Inflammatory macrophage treated with lipopolysaccharide for 1 hour (primary cell): Measurements from ENCODE around the gene ZBTB14.

Experiments used
- DNase-seq, 2 donors: peaks; one replicate each; pipeline ENCODE4 v3.0.0-alpha.2; 2020 to 2022

Gene ZBTB14

DNA sequence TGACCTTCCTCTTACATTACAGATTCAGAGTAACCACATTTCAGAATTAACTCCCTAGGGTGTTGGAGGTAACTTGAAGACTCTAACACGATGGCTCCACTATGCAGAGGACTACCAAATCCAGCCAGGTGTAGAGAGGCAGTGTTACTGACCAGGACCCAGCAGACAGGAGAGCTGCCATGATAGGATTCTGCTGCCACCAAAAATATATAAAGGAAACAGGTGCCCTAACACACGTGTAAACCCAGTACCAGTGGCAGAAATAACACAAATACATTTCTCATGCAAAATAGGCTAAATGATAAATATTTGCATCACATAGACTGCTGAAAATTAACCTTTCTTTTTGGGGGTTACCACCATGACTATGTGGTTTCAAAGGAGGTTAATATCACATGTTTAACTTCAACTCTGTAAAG, 7.0 kb downstream of the ZBTB14 start:
- no peak for DNase-seq

DNA sequence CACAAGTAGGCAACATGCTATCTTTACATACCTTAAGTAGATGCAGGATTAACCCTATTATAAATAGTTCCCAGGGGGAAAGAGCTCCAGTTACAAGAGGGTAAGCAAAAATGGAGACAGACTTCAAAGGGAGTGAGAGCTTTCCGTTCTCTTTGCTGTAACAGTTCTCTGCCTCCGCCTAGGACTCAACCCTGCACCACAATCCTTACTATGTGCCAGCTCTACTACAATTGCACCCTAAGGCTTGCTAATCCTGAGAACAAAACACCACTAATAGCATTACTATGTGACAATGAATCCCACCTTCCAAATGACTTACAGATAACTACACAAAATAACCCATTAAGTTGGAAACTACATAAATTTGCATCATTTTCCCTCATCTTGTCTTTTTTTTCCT, 7.7 kb downstream of the ZBTB14 start:
- DNase-seq: no peak

DNA sequence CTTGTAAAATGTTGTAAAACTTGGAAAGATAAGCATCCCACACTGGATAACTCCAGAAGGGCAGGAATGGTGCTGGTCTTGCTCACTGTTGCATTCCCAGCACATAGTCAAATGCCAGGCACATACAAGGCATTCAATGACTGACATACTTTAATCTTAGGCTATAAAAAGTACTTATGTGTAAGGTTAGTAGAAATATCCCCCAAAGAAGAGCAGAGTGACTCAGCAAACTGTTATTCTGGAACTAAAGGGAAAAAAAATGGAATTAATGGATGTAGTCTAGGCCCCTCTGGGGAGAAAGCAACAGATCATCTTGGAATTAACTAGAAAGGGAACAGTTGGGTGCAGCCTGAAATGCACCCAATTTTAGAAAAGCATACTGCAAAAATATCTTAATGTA, 9.0 kb downstream of the ZBTB14 start:
- DNase-seq: no peak

DNA sequence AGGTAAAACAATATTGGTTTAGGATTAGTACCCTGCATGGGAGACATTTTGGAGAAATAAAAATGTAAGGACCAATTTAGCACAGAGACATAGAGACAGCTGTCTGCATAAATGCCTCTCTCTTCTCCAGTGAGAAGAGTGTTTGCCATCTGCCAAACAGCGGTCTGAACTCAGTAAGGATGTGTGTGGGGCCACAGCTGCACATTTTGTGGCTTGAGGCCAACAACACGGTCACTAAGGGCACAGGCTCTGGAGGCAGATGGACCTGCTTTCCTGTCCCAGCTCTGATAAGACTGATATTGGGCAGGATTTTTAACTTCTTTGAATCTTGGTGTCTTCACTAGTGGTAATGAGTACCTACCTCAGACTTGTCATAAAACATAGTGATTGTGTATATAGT, 10.2 kb downstream of the ZBTB14 start:
- DNase-seq: no peak

DNA sequence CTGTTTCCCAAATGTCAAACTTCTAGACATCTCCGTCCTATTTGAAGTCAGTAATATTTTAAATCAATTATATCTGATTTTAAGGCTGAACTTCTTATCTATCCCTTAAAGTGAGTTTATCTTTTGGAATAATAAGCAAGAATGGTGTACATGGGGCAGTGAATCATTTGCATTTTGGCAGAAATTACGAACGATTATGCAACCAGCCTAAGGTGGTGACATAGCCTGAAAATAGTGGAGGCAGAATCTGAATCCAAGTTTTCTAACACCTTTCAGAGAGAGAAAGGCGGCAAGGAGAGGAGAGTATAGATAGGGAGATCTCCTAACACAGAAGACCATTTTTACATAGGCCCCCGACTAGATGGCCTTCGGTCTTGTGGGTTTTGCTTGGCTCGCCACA, 10.7 kb downstream of the ZBTB14 start:
- no peak for DNase-seq

DNA sequence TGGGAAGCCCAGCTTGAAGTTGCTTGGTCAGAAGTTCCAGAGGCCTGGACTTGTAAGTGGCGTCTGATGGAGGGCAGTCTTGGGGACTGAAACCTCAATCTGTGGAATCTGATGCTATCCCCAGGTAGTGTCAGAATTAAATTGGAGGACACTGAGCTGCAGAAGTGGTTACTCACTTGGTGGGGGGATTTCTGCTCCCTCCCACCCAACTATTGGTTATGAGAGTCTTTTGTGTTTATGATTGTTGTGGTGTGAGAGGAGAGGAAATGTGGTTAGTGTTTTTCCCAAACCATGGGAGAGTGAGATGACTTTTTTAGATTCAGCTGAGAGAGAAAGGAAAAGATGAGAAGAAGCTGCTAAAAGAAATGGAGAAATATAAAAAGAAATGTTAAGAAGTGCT, 12.8 kb downstream of the ZBTB14 start:
- no peak for DNase-seq

DNA sequence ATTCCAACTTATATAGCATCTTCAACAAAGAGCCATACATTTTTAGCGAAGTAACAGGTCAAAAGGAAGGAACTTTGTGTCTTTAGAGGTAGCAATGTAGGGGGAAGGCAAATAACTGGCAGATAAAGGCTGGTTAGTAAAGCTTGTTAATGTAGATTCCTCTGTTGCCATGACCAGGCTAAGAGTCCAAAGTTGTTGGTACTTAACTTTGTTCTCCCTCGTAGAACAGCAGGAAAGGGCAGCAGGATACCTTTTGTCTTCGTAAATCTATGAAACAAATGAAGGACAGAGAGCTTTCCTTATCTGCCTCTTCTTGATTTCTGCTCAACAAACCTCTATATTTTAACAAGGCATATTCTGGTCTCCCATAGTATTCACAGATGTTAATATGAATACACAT, 18.6 kb downstream of the ZBTB14 start:
- no peak for DNase-seq

DNA sequence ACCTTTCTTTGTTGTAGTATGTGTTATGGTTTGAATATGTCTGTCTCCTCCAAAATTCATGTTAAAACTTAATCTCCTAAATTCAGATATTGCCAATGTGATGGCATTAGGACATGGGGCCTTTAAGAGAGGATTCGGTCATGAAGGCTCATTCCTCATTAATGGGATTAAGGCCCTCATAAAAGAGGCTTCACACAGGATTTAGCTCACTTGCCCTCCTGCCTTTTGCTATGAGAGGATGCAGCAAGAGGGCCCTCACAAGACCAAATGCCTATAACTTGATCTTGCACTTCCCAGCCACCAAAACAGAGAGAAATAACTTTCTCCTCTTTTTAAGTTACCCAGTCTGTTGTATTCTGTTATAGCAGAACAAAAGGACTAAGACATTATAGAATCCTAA, 19.7 kb downstream of the ZBTB14 start:
- no peak for DNase-seq

DNA sequence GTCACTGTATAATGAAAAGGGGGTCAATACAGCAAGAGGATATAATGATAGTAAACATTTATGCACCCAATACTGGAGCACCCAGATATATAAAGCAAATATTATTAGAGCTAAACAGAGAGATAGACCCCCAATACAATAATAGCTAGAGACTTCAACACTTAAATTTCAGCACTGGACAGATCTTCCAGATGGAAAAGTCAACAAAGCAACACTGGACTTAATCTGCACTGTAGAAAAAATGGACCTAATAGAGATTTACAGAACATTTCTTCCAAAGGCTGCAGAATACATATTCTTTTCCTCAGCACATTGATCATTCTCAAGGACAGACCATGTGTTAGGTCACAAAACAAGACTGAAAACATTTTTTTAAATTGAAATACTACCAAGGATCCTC, 26.7 kb downstream of the ZBTB14 start:
- no peak for DNase-seq

DNA sequence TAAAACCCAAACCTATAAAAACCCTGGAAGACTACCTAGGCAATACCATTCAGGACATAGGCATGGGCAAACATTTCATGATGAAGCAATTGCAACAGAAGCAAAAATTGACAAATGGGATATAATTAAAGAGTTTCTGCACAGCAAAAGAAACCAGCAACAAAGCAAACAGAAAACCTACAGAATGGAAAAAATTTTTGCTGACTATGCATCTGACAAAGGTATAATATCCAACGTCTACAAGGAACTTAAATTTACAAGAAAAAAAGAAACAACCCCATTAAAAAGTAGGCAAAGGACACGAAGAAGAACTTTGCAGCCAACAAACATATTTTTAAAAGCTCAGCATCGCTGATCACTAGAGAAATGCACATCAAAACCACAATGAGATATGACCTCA, 28.8 kb downstream of the ZBTB14 start:
- DNase-seq: no peak

DNA sequence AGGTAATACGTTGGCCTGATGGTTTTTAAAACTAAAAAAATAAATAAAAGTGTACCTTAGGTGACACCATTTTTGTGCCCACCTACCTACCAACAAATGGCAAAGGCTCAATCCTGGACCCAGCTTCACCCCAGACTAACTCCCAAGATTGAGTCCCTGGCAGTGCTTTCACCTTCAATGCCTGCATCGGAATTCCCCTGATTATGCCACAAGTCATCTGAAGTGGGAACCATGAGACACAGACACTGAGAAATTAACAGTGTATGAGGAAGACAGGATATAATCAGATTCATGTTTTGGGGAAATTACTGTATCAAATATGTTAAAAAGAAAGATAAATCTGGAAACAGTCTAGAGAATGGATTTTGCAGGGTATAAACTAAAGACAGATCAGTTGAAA, 41.6 kb downstream of the ZBTB14 start:
- peak; percentile 25 to 86 for DNase-seq

DNA sequence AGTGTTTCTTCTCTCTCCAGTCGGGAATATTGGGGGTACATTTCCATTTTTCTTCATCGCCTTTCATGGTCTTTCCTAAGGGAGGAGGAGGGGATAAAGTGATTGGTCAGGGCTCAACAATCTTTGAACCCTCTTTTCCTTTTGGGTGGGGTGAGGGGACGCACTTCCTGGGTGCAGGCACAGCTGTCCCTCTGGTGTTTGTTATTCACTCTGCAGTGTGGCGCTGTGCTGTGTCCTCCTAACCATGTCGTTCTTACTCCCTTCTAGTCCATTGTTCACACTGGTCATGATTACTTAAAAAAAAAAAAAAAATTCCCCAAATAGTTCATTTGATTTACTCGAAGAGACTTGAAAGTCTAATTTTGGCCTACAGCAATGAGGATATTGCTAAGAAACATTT, 44.4 kb downstream of the ZBTB14 start:
- no peak for DNase-seq

DNA sequence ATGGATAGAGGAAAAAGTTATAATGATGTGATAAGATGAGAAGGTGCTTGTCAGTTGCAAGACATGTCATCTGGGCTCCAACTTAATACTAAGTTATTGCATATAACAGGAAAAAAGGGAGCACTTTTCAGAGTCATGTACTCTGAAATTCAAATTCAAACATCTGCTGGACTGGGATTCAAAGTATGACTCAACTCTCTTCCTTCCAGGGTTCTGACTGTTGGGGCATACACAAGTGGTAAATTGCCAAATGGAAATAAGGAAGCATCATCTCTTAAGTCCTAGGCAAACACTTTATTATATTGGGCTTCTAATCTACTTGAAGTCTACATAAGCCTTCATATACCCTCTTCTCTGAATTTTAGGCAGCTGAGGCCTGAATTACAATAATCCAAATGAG, 44.9 kb downstream of the ZBTB14 start:
- no peak for DNase-seq

DNA sequence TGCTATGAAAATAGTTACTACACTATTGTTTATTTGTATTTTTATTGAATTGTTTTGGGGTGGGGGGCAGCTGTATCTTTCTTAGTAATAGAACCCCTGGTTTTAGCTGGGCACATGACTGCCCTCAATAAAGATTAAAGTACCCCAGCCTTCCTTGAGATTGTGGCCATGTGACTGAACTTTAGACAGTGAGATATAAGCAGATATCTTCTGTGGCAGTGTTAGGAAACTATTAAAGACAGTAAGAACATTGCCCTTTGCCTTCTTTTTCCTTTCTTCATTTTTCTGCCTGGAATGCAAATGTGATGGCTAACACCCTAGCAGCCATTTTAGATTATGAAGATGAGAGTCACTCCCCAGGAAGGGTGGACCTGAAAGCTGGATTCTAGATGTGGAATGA, 50.6 kb downstream of the ZBTB14 start:
- no peak for DNase-seq

DNA sequence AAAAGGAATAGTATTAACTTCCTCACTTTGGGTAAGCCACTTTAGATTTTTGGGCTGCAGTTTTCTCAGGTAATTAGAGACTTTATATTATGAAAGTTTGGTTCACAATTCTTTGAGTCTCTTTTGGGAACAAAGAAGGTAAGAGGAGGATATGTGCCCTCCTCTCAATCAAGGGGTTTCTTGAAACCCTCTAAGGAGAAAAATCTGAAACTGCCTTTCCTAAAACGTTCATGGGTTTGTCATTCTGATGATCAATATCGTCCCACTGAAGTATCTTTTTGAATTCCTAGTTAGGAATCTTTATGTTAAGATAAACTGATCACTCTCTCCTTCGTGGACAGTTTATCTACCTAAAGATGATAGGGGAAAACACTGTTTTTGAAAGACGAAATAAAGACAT, 56.1 kb downstream of the ZBTB14 start:
- no peak for DNase-seq
